Ramos (cell line): ENCODE data around the gene RCCD1.

Experiments
- in situ Hi-C: fragments of 300-500 bp; cut with MboI; formaldehyde crosslinking; loops from one replicate; pipeline ENCODE4 v1.14.3; 2022; ENCODE audit warnings: low sequenced_read_pairs; ENCODE audit not compliant: unreplicated experiment

The RCCD1 gene

GRCh38 chr15:90960298-90961091, 5.8 kb downstream of the RCCD1 start:
- in situ Hi-C loops, result no loop called here

GRCh38 chr15:90962021-90962420, 7.3 kb downstream of the RCCD1 start:
- in situ Hi-C loops, result no loop called here

- in situ Hi-C loops, result no loop called here
Observed at GRCh38 chr15:90966262-90966661, 11.6 kb downstream of the RCCD1 start.

- in situ Hi-C loops, result no loop called here
Observed at GRCh38 chr15:90967206-90967605, 12.5 kb downstream of the RCCD1 start.

GRCh38 chr15:90968434-90968833, 13.8 kb downstream of the RCCD1 start:
- in situ Hi-C loops, result no loop called here

GRCh38 chr15:90970274-90970673, 15.6 kb downstream of the RCCD1 start:
- in situ Hi-C loops, result no loop called here

- in situ Hi-C loops, result no loop called here
Observed at GRCh38 chr15:90972133-90972532, 17.4 kb downstream of the RCCD1 start.

- in situ Hi-C loops, result no loop called here
Observed at GRCh38 chr15:90974216-90974615, 19.5 kb downstream of the RCCD1 start.

- in situ Hi-C loops, result no loop called here
Observed at GRCh38 chr15:90979582-90979981, 24.9 kb downstream of the RCCD1 start.

GRCh38 chr15:90981681-90982080, 27.0 kb downstream of the RCCD1 start:
- in situ Hi-C loops, result no loop called here

- in situ Hi-C loops, result no loop called here
Observed at GRCh38 chr15:90982135-90982534, 27.5 kb downstream of the RCCD1 start.

- in situ Hi-C loops, result no loop called here
Observed at GRCh38 chr15:90986790-90987507, 32.3 kb downstream of the RCCD1 start.

- in situ Hi-C loops, result no loop called here
Observed at GRCh38 chr15:90987561-90988141, 33.0 kb downstream of the RCCD1 start.

GRCh38 chr15:90988296-90988695, 33.6 kb downstream of the RCCD1 start:
- in situ Hi-C loops, result no loop called here

GRCh38 chr15:90989040-90989768, 34.5 kb downstream of the RCCD1 start:
- in situ Hi-C loops, result no loop called here

GRCh38 chr15:90990446-90990845, 35.8 kb downstream of the RCCD1 start:
- in situ Hi-C loops, result no loop called here

- in situ Hi-C loops, result no loop called here
Observed at GRCh38 chr15:90991587-90992285, 37.1 kb downstream of the RCCD1 start.

GRCh38 chr15:90994059-90994416, 39.4 kb downstream of the RCCD1 start:
- in situ Hi-C loops, result no loop called here

- in situ Hi-C loops, result no loop called here
Observed at GRCh38 chr15:90994417-90995311, 40.0 kb downstream of the RCCD1 start, which contains the start of gene PRC1. Gene PRC1 (minus strand): TSS chr15:90994535. CDS start chr15:90994417, 118 bp downstream.
